ENCODE data around the gene OR4M2.
"Not testable (repeated sequence)": the region's sequence is repeated elsewhere in the genome, so short reads cannot be mapped to it uniquely, and the experiment has no call there.

Gene OR4M2, protein sequence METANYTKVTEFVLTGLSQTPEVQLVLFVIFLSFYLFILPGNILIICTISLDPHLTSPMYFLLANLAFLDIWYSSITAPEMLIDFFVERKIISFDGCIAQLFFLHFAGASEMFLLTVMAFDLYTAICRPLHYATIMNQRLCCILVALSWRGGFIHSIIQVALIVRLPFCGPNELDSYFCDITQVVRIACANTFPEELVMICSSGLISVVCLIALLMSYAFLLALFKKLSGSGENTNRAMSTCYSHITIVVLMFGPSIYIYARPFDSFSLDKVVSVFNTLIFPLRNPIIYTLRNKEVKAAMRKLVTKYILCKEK

DNA sequence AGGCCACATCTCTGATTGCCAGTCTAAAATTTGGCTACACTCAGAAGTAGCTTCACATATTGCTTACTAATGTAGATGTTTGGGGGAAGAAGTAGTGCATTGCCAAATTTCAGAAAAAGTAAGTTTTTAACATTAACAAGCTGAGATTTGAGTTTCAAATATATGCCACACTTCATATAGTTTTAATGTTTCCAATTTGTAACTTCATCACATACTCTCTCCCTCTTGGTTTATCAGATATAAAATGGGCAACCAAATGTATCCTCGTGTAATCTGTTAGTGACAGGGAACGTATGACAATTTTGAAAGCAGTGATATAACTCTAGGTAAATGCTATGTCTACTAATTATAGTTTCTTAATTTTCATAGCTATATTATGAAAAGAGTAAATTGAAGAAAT is at the start of gene OR4M2:
Gene OR4M2, plus strand, starts transcription at position 301 of the 400 bp plus-strand sequence. Its CDS starts 98 bp downstream, at position 399.
- TF ChIP-seq CTCF (IDR thresholded peaks at IDR 0.05), result not testable (repeated sequence)
